Body of pancreas (tissue), 4 donors: Measurements from ENCODE around the gene CEP68.

ENCODE experiments used
- POLR2A ChIP-seq, 3 donors: fragments of 450-650 bp; IDR thresholded peaks; one replicate each; pipeline ENCODE4 v1.6.1; 2016; ENCODE audit warnings: antibody characterized with exemption in 3 of 3, mild to moderate bottlenecking in 2 of 3
- TF ChIP-seq, protein P1 (sequence below), 7 experiments: fragments of 450-650 bp in 4 of 7; fragments of 200-600 bp in 3 of 7; sonication (generic) in 3 of 7; IDR thresholded peaks; one replicate each; pipeline ENCODE4 v1.5.1; 2016 to 2019; ENCODE audit warnings: antibody characterized with exemption in 7 of 7

DNA sequence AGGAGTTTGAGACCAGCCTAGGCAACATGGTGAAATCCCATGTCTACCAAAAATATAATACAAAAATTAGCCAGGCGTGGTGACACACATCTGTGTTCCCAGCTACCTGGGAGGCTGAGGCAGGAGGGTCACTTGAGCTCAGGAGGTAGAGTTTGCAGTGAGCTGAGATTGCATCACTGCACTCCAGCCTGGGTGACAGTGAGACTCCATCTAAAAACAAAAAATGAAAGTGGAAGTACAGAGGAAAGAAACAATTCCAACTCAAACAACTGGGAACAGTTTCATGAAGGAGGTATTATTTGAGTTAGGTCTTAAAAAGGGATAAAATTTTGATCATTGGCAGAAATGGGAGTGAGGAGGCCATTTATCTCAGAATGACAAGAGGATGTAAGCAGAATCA, 80.0 kb downstream of the CEP68 start:
- TF ChIP-seq, protein P1, sequence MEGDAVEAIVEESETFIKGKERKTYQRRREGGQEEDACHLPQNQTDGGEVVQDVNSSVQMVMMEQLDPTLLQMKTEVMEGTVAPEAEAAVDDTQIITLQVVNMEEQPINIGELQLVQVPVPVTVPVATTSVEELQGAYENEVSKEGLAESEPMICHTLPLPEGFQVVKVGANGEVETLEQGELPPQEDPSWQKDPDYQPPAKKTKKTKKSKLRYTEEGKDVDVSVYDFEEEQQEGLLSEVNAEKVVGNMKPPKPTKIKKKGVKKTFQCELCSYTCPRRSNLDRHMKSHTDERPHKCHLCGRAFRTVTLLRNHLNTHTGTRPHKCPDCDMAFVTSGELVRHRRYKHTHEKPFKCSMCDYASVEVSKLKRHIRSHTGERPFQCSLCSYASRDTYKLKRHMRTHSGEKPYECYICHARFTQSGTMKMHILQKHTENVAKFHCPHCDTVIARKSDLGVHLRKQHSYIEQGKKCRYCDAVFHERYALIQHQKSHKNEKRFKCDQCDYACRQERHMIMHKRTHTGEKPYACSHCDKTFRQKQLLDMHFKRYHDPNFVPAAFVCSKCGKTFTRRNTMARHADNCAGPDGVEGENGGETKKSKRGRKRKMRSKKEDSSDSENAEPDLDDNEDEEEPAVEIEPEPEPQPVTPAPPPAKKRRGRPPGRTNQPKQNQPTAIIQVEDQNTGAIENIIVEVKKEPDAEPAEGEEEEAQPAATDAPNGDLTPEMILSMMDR (IDR thresholded peaks at IDR 0.05) = no peak
- no peak for TF ChIP-seq POLR2A (IDR thresholded peaks at IDR 0.05)
